Activated CD4-positive, alpha-beta T cell treated with anti-CD3 and anti-CD28 coated beads for 36 hours (primary cell): ENCODE data around the gene PRDM2. TPM values are rescaled to one million over a fixed set of nuclear protein-coding genes. Genes with fewer than 3 reads are reported as not detected.
A peak's percentile ranks its signal among the peaks of the same experiment; 100 is the strongest.
"Not testable (repeated sequence)": the region's sequence is repeated elsewhere in the genome, so short reads cannot be mapped to it uniquely, and the experiment has no call there.

Experiments
- ATAC-seq: fragments of 200-7000 bp; cut with Tn5 transposase; one replicate; pipeline ENCODE4 v1.10.0; 2021; ENCODE audit warnings: mild to moderate bottlenecking, moderate library complexity
- CTCF ChIA-PET: fragments of 350-600 bp; sonication (Branson Sonifier 250); formaldehyde crosslinking; loops from one replicate; lab custom pipeline; 2021; ENCODE audit warnings: antibody characterized with exemption; lab: Charles Lee
- POLR2A ChIA-PET: fragments of 350-600 bp; sonication (Branson Sonifier 250); formaldehyde crosslinking; loops from one replicate; lab custom pipeline; 2021; ENCODE audit warnings: antibody characterized with exemption, inconsistent platforms; lab: Charles Lee
- DNase-seq: peaks from one replicate; pipeline ENCODE4 v3.0.0-alpha.2; 2020
- H3K27ac Mint-ChIP-seq: one replicate; pipeline ENCODE4 v1.8.0; 2021; ENCODE audit warnings: mixed read lengths
- H3K27me3 Mint-ChIP-seq: one replicate; pipeline ENCODE4 v1.8.0; 2021; ENCODE audit warnings: mixed read lengths
- H3K36me3 Mint-ChIP-seq: one replicate; pipeline ENCODE4 v1.8.0; 2021; ENCODE audit warnings: low read depth, mixed read lengths
- H3K4me1 Mint-ChIP-seq: one replicate; pipeline ENCODE4 v1.8.0; 2021; ENCODE audit warnings: mixed read lengths
- H3K4me3 Mint-ChIP-seq: one replicate; pipeline ENCODE4 v1.8.0; 2021; ENCODE audit warnings: mild to moderate bottlenecking, moderate library complexity, mixed read lengths
- H3K9me3 Mint-ChIP-seq: one replicate; pipeline ENCODE4 v1.8.0; 2021; ENCODE audit warnings: low read depth, mixed read lengths
- intact Hi-C, 2 experiments: fragments of 100-400 bp; cut with DNase I in 1 of 2; cut with micrococcal nuclease in 1 of 2; formaldehyde crosslinking; loops; one replicate each; pipeline versions ENCODE4 v1.14.2 to v1.15.1; 2022 to 2024; cut with DNase I, micrococcal nuclease
- total RNA-seq, 2 experiments: library from RNA; stranded (reverse); gene quantifications; one replicate each; pipeline ENCODE4 v1.2.3, GENCODE V29; 2021

Gene PRDM2
- total RNA-seq, 2 experiments from 2014 or later = 36.2 to 46.7 TPM

DNA sequence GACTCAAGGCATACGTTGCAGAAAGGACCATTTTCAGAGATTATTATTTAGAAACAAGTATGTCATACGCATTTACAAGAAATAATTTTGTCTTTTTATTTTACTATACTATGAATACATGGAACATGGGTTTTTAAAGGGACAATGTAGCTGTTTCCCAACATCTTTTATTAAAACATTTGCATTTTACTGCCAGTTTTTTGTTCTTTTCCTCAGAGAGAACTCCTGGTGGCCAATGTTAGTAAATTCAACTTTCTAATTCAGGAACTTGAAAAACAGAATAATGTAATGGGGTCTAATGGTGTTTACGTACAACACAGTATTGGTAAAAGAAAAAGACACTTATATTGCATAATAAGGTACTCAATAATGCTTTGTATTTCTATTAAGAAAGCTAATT is 14.9 kb downstream of the PRDM2 start:
- no peaks in the 10 kb centered on the region for H3K27me3 Mint-ChIP-seq
- ChIA-PET CTCF (interaction anchor here (3.5 kb wide), 1 partner anchor 11 kb away, joined by 20 read pairs; no protein-coding TSS in a partner anchor), POLR2A (no interaction called here)
- peaks cover 23% of the 10 kb centered on the region for H3K4me1 Mint-ChIP-seq
- peaks cover 7% of the 10 kb centered on the region for H3K36me3 Mint-ChIP-seq
- H3K4me3 Mint-ChIP-seq = no peak overlapping the region
- no peak for ATAC-seq
- H3K27ac Mint-ChIP-seq = no peak overlapping the region
- peaks cover 4% of the 10 kb centered on the region for H3K9me3 Mint-ChIP-seq
- intact Hi-C loops = no loop called here
- DNase-seq = no peak

DNA sequence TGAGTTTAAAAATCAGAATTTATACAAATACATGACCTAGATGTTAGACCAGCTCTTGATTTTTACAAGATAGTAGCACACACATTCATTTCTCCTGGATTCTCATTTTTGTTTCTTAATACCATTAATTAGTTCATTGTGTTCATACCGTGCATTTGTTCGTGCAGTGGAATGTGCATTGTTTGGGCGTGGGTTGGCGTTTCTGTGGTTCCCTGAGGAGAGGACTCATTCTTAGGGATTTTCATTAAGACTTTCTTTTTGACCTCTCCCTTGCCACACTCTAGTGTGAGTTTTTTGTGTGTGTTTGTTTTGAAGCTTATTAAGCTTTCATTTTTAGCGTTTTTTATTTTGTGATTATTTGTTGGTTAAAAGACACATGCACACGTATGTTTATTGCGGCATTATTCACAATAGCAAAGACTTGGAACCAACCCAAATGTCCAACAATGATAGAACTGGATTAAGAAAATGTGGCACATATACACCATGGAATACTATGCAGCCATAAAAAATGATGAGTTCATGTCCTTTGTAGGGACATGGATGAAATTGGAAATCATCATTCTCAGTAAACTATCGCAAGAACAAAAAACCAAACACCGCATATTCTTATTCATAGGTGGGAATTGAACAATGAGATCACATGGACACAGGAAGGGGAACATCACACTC is 15.8 kb downstream of the PRDM2 start:
- H3K4me3 Mint-ChIP-seq, ATAC-seq, POLR2A ChIA-PET, H3K27ac Mint-ChIP-seq, H3K27me3 Mint-ChIP-seq, intact Hi-C loops, H3K9me3 Mint-ChIP-seq, DNase-seq, H3K36me3 Mint-ChIP-seq: not testable (repeated sequence)
- H3K4me1 Mint-ChIP-seq = peaks cover 20% of the 10 kb centered on the region
- CTCF ChIA-PET = interaction anchor here (3.5 kb wide), 1 partner anchor 10 kb away, joined by 20 read pairs; no protein-coding TSS in a partner anchor

DNA sequence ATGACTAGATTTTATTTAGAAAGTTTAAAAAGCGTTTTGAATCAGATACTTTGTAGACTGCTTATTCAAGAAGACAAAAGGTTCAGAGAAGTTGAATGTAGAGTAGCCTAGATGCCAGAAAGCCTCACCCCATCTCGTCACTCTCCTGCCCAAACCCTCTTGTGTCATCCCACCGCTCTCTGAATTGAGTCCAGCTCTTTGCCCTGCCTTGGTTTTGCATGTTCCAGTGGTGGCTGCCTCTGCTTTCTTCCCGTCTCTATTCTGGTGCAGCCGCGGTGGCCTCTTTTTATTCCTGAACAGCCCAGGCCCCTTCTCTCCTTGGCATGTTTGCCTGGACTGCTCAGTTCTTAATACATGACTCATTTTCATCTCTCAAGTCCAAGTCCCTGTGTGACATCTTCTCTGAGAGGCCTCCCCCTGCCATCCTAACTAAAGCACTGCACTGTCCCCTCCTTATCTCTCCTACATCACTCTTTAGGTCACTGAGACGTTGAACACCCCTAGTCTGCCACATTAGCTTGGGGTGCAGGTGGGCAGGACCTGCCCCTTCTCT is 22.9 kb downstream of the PRDM2 start:
- Mint-ChIP-seq H3K36me3 (peaks cover 5% of the 10 kb centered on the region), H3K4me3 (no peak overlapping the region), H3K4me1 (peaks cover 36% of the 10 kb centered on the region), H3K27me3 (no peaks in the 10 kb centered on the region), H3K9me3 (no peaks in the 10 kb centered on the region), H3K27ac (no peak overlapping the region)
- intact Hi-C loops = no loop called here
- ATAC-seq (no peak), DNase-seq (no peak)
- ChIA-PET POLR2A (no interaction called here), CTCF (no interaction called here)

DNA sequence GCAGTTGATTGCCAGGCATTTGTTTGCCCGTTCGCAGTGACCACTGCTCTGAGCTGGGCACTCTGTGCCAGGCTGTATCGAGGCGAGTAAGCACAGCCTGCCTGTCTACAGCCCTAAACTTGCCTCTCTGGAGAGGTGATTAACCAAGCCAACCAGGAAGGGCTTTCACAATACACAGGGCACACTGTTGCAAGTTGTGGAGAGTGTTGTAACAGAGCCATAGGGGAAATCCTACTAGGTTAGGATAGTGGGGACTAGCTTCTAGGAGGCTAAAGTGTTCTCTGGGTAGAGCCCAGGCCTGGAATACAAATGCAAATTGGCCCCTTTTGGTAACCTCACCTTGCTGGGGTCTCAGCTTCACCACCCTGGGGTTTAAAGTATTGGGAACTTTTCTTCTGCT is 23.8 kb downstream of the PRDM2 start:
- Mint-ChIP-seq H3K4me1 (peaks cover 35% of the 10 kb centered on the region), H3K4me3 (no peak overlapping the region), H3K36me3 (peaks cover 5% of the 10 kb centered on the region), H3K27ac (no peak overlapping the region), H3K27me3 (no peaks in the 10 kb centered on the region), H3K9me3 (no peaks in the 10 kb centered on the region)
- no peak for ATAC-seq
- no peak for DNase-seq
- ChIA-PET POLR2A (interaction anchor here (0.9 kb wide), 1 partner anchor 21 kb away, joined by 3 read pairs; no protein-coding TSS in a partner anchor), CTCF (interaction anchor here (0.8 to 3.9 kb wide), 4 partner anchors 8 to 34 kb away, joined by 3 to 20 read pairs (median 10); no protein-coding TSS in a partner anchor)
- intact Hi-C loops = no loop called here

DNA sequence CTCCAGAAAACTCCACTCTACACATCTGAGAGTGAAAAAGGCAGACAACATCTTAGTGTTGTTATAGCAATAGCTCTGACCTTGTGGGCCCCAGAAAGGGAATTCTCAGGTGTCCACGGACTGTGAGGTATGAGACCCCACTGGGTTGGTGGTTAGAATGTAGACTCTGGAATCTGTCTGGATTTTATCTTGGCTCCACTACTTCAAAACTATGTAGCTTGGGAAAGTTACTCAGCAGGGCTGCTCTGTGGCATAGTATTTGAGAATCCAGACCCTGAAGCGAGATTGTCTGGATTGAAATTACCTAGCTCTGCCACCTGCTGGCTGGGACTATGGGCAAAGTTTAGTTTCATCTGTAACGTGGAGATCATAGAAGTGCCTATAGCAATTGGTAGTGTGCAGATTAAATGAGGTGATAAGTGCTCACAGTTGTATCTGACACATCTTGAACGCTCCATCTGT is 25.8 kb downstream of the PRDM2 start:
- DNase-seq (peak; percentile 75), ATAC-seq (peak; percentile 40)
- H3K36me3 Mint-ChIP-seq = peaks cover 5% of the 10 kb centered on the region
- no peaks in the 10 kb centered on the region for H3K27me3 Mint-ChIP-seq
- no peak overlapping the region for H3K27ac Mint-ChIP-seq
- intact Hi-C loops = loop anchor here (1.0 to 5.0 kb wide), 3 partner anchors 23 to 237 kb away; no protein-coding TSS in a partner anchor
- peaks cover 47% of the 10 kb centered on the region for H3K4me1 Mint-ChIP-seq
- POLR2A ChIA-PET = interaction anchor here (0.5 kb wide), 1 partner anchor 32 kb away, joined by 3 read pairs; no protein-coding TSS in a partner anchor
- H3K9me3 Mint-ChIP-seq = no peaks in the 10 kb centered on the region
- CTCF ChIA-PET = interaction anchor here (0.6 to 3.9 kb wide), 19 partner anchors 10 to 103 kb away, joined by 3 to 20 read pairs (median 5); no protein-coding TSS in a partner anchor
- H3K4me3 Mint-ChIP-seq = no peak overlapping the region

DNA sequence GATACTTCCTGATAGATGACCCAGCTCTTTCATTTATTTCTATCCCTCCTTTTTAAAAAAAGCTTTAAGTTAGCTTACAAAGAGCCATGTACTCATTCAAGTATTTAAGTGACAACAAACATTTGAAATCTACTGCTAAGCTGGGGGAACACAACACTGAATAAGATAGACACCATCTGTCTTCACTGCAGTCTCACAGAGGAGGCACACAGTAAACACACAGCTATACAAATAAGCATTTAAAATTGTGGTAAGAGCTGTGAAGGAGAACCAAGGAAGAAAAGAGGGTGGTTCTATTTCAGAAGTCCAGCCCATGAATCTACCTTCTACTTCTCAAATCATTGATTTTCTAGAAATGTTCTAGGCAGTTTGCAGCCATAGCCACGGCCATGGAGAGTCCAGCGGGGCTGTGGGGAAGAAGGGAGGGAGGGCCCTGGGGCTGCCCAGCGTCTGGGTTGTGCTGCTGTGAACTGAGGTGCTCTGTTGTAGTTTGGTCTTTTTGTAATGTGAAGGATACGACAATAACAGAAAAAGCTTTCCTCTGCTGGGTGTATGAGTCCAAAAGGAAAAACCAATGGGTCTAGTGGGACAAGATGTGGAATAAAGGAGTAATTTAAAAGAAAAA is 28.2 kb downstream of the PRDM2 start:
- DNase-seq (no peak), ATAC-seq (no peak)
- Mint-ChIP-seq H3K4me1 (peaks cover 62% of the 10 kb centered on the region), H3K9me3 (no peaks in the 10 kb centered on the region), H3K27ac (peak overlapping the region; percentile 67), H3K36me3 (peaks cover 11% of the 10 kb centered on the region), H3K4me3 (no peak overlapping the region), H3K27me3 (no peaks in the 10 kb centered on the region)
- intact Hi-C loops = loop anchor here in 1 of 2 experiments (5.0 kb wide), 1 partner anchor 234 kb away; no protein-coding TSS in a partner anchor
- POLR2A ChIA-PET = interaction anchor here (0.5 to 0.6 kb wide), 2 partner anchors 13 to 61 kb away, joined by 3 read pairs; no protein-coding TSS in a partner anchor
- CTCF ChIA-PET = interaction anchor here (0.5 to 1.2 kb wide), 4 partner anchors 12 to 35 kb away, joined by 3 read pairs; no protein-coding TSS in a partner anchor

DNA sequence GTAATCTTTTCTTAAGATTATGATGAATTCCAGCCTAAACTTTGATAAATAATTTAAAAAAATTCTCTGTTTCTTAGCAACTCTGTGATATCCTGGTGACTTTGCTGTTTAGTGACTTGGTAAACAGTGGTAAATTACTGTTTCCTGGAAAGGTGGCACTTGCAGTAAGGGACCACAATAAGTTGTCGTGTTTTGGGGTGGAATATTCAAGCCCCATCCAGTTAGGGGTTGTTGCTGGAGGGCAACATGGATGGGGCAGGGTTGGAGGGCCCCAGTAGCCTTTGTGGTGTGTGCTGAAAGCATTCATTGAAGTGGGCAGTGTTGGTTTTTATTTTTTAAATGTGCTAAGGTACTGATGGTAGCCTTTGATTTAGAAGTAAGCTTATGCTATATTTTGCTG is 30.3 kb downstream of the PRDM2 start:
- ChIA-PET POLR2A (interaction anchor here (0.6 to 1.9 kb wide), 3 partner anchors 19 to 65 kb away, joined by 4 to 9 read pairs (median 5); no protein-coding TSS in a partner anchor), CTCF (interaction anchor here (0.5 to 1.2 kb wide), 4 partner anchors 11 to 65 kb away, joined by 3 read pairs; no protein-coding TSS in a partner anchor)
- Mint-ChIP-seq H3K4me3 (peak overlapping the region; percentile 82), H3K4me1 (peaks cover 65% of the 10 kb centered on the region), H3K36me3 (peaks cover 17% of the 10 kb centered on the region), H3K27me3 (no peaks in the 10 kb centered on the region), H3K9me3 (no peaks in the 10 kb centered on the region), H3K27ac (peak overlapping the region; percentile 97)
- DNase-seq (no peak), ATAC-seq (no peak)
- intact Hi-C loops = loop anchor here in 1 of 2 experiments (10.0 kb wide), 1 partner anchor 1795 kb away; the partner anchor contains the start of genes CASP9 and DNAJC16

DNA sequence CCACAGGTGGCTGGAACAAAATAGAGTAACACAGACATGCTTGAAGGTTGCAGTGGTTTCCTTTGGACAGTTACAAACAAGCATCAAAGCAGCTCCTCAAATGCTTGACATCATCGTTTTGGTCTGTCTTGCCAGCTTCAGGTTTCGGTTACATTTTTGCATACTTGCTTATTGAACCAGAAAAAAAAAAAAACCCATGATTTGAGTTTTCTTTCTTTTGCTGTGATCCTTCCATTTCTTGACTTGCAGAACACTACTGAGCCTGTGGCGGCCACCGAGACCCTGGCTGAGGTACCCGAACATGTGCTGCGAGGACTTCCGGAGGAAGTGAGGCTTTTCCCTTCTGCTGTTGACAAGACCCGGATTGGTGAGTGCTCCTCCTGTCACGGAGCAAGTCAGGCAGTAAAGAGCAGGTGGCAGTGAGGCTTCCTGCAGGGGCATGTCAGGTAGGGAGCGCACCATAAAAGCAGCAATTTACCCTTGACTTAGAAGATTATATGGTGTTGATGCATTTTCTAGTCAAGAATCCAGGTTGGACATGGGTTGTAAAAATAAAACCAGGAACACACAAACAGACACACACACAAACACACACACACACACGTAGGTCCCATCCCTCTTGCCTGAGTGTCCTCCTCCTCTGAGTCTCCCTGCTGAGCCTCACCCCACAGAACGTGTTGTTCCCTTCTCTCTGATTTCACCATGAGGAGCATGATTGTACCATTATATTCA is 30.9 kb downstream of the PRDM2 start:
- intact Hi-C loops = loop anchor here (1.0 to 10.0 kb wide), 4 partner anchors 18 to 1794 kb away; partner anchors contain the start of genes CASP9 (in 1 of the 2), DNAJC16 (in 1 of the 2) and PRDM2 (in 1 of the 2)
- no peaks in the 10 kb centered on the region for H3K9me3 Mint-ChIP-seq
- POLR2A ChIA-PET = interaction anchor here (0.6 to 1.9 kb wide), 4 partner anchors 18 to 64 kb away, joined by 4 to 9 read pairs (median 4); no protein-coding TSS in a partner anchor
- peak overlapping the region; percentile 82 for H3K4me3 Mint-ChIP-seq
- no peaks in the 10 kb centered on the region for H3K27me3 Mint-ChIP-seq
- peak; percentile 90 for DNase-seq
- CTCF ChIA-PET = interaction anchor here (0.6 kb wide), 1 partner anchor 64 kb away, joined by 3 read pairs; no protein-coding TSS in a partner anchor
- peaks cover 63% of the 10 kb centered on the region for H3K4me1 Mint-ChIP-seq
- H3K36me3 Mint-ChIP-seq = peaks cover 19% of the 10 kb centered on the region
- ATAC-seq = peak; percentile 97
- H3K27ac Mint-ChIP-seq = peak overlapping the region; percentile 97

DNA sequence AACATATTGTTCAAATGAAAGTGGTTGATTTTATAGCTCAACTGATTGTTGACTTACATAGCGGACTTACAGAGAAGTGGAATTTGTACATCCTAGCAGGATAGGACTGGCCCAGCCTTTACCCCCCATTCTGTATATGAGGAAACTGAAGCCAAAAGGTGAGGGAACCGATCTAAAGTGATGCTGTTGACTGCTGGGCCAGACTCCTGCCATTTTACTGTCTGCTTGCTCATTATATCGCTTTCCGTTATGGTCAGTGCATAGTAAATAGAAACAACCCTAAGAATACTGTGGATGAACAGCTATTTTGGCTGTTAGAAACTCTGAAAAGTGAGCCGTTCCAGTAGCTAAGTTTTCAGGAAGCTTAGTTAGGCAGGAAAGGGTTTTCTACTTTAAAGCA is 31.9 kb downstream of the PRDM2 start:
- Mint-ChIP-seq H3K27ac (peak overlapping the region; percentile 97), H3K36me3 (peaks cover 19% of the 10 kb centered on the region), H3K9me3 (no peaks in the 10 kb centered on the region), H3K27me3 (no peaks in the 10 kb centered on the region), H3K4me3 (peak overlapping the region; percentile 82), H3K4me1 (peaks cover 62% of the 10 kb centered on the region)
- intact Hi-C loops = loop anchor here (1.0 to 10.0 kb wide), 4 partner anchors 17 to 1793 kb away; partner anchors contain the start of genes CASP9 (in 1 of the 2), DNAJC16 (in 1 of the 2) and PRDM2 (in 1 of the 2)
- ChIA-PET CTCF (interaction anchor here (1.0 to 1.6 kb wide), 4 partner anchors 13 to 24 kb away, joined by 4 to 6 read pairs (median 4); no protein-coding TSS in a partner anchor), POLR2A (interaction anchor here (1.3 kb wide), 1 partner anchor 17 kb away, joined by 4 read pairs; no protein-coding TSS in a partner anchor)
- no peak for ATAC-seq
- DNase-seq = no peak
